HG03159 (cell line): Measurements from ENCODE around the gene APOBEC3C.
"Not testable (repeated sequence)": the region's sequence is repeated elsewhere in the genome, so short reads cannot be mapped to it uniquely, and the experiment has no call there.

Experiments
- ATAC-seq: cut with Tn5 transposase; IDR thresholded peaks from one replicate; pipeline ENCODE4 v1.9.1; 2021; ENCODE audit warnings: mild to moderate bottlenecking, moderate library complexity; ENCODE audit not compliant: unreplicated experiment

The APOBEC3C gene

GRCh38 chr22:39013942-39014722 lies at the start of gene APOBEC3C:
Gene APOBEC3C (plus strand): TSS chr22:39014257. CDS start chr22:39014363, 106 bp downstream.
- ATAC-seq, result peak; percentile 73

- no peak for ATAC-seq
Observed at GRCh38 chr22:38964306-38964705, 49.8 kb upstream of the APOBEC3C start.

DNA sequence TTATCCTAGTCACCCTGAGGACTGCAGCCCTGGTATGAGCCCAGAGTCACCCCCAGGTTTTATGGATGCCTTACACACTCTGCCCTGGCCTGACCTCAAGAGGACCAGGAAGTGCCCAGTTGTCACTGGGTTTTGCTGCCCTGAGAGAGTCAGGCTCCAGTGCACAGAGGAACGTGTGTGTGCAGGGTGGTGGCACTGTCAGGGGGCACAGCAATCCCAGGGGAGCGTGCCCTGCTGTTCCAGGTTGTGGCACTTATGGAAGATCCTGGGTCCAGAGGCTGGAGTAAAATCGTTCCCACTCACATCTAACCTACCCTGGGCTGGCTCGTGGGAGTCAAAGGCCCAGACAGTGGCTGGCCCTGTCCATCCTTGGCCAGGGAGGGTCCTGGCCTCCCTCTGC lies 49.1 kb upstream of the APOBEC3C start:
- ATAC-seq, result no peak

GRCh38 chr22:38965614-38966379 lies 48.3 kb upstream of the APOBEC3C start:
- no peak for ATAC-seq

- ATAC-seq, result no peak
Observed at GRCh38 chr22:38966380-38966702, 47.7 kb upstream of the APOBEC3C start.

- no peak for ATAC-seq
Observed at GRCh38 chr22:38966942-38967341, 47.1 kb upstream of the APOBEC3C start.

DNA sequence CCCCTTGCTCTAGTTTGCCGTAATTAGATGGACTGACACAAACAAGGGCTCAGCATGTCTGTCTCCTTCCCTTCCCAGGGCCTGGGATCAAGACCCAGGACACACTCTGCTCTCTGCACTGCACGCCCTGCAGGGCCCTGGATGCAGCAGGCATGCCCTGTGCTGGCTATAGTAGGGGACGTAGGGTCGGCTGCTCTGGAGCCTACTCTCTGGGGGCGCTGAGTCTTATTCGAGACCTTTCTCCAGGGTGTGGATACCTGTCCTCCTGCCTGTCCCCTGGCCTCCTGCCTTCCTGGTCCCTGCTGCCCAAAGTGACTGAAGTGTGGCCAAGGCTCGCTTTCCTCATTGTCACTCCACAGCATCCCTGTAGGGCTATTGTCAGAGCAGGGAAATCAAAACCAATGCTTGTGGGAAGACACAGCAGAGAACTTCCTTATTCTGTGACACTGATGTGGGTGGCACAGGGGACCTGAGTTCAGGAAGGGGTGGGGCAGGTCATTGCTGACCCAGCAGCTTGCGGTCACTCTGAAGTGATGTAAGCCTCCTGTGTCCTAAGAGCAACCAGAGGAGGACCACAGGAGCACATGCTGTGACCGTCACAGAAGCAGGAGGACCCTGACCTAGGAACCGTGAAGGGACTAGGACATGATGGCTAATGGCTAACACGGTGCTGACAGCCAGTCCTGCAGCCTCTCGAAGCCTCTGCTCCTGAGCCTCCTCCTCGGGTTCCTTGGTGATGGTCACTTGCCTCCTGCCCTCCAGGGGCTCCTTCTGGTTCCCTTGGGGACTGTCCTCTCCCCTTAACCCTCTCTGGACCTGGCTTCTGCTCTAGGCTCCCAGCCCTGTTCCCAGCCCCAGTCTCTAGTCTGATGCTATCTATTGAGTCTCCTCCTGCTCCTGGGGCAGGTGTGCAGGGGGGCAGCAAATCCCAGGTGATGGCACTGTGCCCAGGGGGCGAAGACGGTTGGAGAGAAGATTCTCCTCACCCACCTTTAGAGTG lies 46.3 kb upstream of the APOBEC3C start:
- ATAC-seq, result no peak

DNA sequence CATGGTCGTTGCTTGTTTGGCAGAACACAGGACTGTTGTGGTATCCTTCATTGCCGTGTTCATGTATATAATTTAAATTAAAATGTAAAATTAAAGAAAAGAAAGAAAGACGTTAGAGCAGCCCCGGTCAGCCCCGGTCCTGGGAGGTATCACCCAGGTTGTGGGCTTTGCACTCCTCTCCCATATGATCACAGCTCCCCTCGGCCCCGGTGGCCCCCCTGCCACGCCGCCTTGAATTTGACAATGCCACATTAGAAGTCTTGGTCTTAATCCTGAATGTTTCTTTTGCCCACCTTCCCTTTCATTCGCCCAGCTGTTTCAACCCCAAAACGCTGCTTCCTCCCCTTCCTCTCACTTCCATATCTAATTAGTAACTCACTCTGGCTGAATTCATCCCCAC lies 45.3 kb upstream of the APOBEC3C start:
- no peak for ATAC-seq

DNA sequence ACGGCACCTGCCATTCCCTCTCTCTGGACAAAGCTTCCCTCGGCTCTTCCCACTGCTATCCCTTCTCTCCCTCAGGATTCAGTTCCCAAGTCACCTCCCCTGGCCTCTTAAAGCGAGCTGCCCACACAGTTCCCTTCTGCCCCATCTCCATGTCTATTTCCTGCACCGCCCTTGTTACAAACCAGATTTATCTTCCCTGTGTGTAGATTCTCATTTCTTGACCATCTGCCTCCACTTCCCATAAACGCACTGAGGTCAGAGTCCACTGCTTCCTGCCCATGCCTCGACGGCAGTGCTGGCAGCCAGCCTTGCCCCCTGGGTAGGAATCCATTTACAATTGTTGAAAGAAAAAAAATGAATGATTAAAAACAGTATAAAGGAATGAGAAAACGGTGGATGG lies 43.5 kb upstream of the APOBEC3C start:
- ATAC-seq, result no peak

GRCh38 chr22:38971202-38971601 lies 42.9 kb upstream of the APOBEC3C start:
- no peak for ATAC-seq

- no peak for ATAC-seq
Observed at GRCh38 chr22:38971791-38972190, 42.3 kb upstream of the APOBEC3C start.

GRCh38 chr22:38972558-38972957 lies 41.5 kb upstream of the APOBEC3C start:
- ATAC-seq, result no peak

DNA sequence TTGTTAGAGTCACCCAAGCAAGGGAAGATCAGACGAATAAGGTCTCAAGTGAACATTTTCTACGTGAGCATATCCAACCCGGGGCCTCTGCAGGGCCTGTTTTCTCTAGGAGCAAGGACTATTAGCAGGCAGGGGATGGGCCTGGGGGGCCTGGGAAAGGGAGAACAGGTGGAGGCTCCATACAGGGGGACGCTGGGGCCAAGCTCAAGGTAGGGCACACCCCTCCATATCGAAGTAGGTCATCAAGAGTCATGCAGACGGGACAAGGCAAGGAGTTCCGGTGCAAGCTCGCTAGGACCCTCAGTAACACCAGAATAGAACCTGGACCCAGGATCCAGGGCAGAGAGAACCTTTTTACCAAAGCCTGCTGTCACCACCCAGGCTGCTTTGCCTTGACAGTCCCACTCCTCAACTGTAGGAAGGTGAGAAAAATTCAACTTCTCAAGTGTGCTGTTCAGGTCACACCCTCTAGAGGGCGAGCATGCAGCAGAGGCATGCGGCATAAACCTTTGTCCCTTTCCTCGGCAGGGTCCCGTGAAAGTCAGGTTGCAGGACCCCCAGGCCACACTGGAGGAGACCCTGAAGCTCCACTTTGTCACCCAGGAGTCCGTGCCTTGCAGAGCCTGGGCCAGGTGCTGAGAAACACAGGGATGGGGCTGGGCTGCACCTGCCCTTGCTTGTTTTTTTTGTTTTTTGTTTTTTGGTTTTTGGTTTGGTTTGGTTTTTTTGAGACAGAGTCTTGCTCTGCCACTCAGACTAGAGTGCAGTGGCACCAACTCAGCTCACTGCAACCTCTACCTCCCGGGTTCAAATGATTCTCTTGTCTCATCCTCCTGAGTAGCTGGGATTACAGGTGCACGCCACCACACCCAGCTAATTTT lies 40.5 kb upstream of the APOBEC3C start:
- ATAC-seq, result no peak

GRCh38 chr22:38974170-38974825 lies 39.8 kb upstream of the APOBEC3C start:
- ATAC-seq, result no peak

- ATAC-seq, result no peak
Observed at GRCh38 chr22:38974826-38975175, 39.3 kb upstream of the APOBEC3C start.

DNA sequence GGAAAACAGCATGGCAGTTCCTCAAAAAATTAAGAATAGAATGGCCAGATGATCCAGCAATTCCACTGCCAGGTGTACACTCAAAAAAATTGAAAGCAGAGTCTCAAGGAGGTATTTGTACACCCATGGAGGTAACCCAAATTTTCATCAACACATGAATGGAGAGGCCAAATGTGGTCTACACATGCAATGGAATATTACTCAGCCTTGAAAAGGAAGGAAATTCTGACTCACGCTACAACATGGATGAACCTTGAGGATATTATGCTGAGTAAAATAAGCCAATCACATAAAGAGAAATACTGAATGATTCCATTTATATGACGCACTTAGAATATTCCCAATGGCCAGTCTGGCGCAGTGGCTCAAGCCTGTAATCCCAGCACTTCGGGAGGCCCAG lies 36.8 kb upstream of the APOBEC3C start:
- not testable (repeated sequence) for ATAC-seq

DNA sequence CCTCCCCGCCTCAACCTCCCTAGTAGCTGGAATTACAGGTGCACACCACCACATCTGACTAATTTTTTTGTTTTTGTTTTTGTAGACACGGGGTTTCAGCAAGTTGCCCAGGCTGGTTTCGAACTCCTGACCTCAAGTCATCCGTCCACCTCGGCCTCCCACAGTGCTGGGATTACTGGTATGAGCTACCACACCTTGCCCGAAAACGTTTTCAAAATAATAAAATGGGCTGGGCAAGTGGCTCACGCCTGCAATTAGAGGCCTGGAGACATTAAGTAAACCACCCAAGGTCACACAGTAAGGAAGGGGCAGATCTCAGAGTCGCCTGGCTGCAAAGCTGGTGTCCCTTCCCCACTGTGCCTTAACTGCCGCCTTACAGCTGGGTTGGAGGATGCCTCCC lies 33.5 kb upstream of the APOBEC3C start:
- ATAC-seq, result not testable (repeated sequence)

DNA sequence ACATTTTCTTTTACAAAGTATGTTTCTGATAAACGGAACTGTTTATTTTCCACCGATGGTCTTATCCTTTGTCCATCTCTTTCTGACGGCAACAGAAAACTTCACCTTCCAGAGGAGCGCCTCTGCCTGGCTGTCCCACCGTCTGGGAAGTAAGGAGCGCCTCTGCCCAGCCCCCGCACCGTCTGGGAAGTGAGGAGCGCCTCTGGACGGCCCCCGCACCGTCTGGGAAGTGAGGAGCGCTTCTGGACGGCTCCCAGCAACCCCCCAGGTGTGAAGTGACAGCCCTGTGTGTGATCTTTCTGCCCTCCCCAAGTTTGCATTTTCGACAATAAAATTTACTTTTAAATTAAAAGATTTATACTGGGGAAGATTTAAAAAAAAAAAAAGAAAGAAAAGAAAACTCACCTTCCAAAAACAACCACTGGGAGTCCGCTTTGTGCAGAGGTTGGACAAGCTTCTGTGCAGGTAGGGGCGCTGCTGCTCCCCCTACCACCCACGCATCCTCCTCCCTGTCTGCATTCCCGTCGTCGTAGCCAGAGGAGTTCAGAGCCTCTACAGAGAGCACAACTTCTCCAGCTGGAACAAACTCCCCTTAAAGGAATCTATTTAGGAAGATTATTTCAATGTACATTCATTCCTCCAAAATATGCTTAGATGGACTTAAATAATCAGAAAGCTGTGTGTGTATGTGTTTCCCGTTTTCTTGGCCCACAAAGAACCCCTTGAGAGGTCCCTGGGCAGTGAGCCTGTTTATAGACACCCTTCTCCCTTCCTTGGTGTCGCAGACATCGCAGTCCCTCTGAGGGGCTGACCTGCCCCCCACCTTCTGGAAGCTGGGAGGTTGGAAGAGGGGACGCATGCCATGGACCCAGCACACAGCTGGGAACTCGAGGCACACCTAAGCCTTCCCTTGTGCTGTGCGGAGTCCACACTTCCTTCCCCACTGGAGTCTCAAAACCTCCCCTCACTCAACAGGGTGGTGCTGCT lies 32.8 kb upstream of the APOBEC3C start:
- ATAC-seq, result no peak
